Subcutaneous abdominal adipose tissue (tissue), 5 donors: ENCODE data around the gene TNFRSF4.

ENCODE experiments used
- H3K27ac ChIP-seq: one replicate; pipeline ENCODE4 v1.7.0; 2013; ENCODE audit warnings: low read depth, mild to moderate bottlenecking, inconsistent platforms, low read length, moderate library complexity
- H3K27me3 ChIP-seq, 5 donors: one replicate each; pipeline ENCODE4 v1.7.0; 2013; ENCODE audit warnings: low read length in 5 of 5, inconsistent platforms in 1 of 5; ENCODE audit not compliant: control insufficient read depth in 5 of 5, insufficient read depth in 4 of 5
- H3K36me3 ChIP-seq, 5 donors: one replicate each; pipeline ENCODE4 v1.7.0; 2013; ENCODE audit warnings: low read length in 5 of 5; ENCODE audit not compliant: control insufficient read depth in 5 of 5, insufficient read depth in 5 of 5
- H3K4me1 ChIP-seq, 5 donors: one replicate each; pipeline ENCODE4 v1.7.0; 2013; ENCODE audit warnings: low read length in 5 of 5, mild to moderate bottlenecking in 3 of 5, moderate library complexity in 1 of 5; ENCODE audit not compliant: control insufficient read depth in 5 of 5, insufficient read depth in 5 of 5
- H3K4me3 ChIP-seq, 5 donors: one replicate each; pipeline ENCODE4 v1.7.0; 2013; ENCODE audit warnings: low read length in 5 of 5, low read depth in 1 of 5
- H3K9ac ChIP-seq, 5 donors: one replicate each; pipeline ENCODE4 v1.7.0; 2013; ENCODE audit warnings: low read length in 5 of 5, mild to moderate bottlenecking in 4 of 5, moderate library complexity in 3 of 5
- H3K9me3 ChIP-seq, 5 donors: one replicate each; pipeline ENCODE4 v1.7.0; 2013; ENCODE audit warnings: low read length in 5 of 5; ENCODE audit not compliant: control insufficient read depth in 5 of 5
- donor health status: healthy.
- donor health status: healthy.
- donor health status: healthy.
- donor health status: healthy.
- donor health status: healthy.

The TNFRSF4 gene

GRCh38 chr1:1203561-1204424 lies 10.2 kb downstream of the TNFRSF4 start:
- H3K9me3 ChIP-seq: no peaks in the 10 kb centered on the region
- H3K4me1 ChIP-seq: peaks cover 0 to 37% (median 28%) of the 10 kb centered on the region in 5 donors
- H3K4me3 ChIP-seq: no peak overlapping the region
- no peak overlapping the region for H3K27ac ChIP-seq
- H3K36me3 ChIP-seq: no peaks in the 10 kb centered on the region
- no peak overlapping the region for H3K9ac ChIP-seq
- peaks cover 28 to 42% (median 38%) of the 10 kb centered on the region in 5 donors for H3K27me3 ChIP-seq

- peaks cover 0 to 30% (median 20%) of the 10 kb centered on the region in 5 donors for H3K4me1 ChIP-seq
- H3K36me3 ChIP-seq: no peaks in the 10 kb centered on the region
- no peak overlapping the region for H3K9ac ChIP-seq
- H3K27me3 ChIP-seq: peaks cover 26 to 42% (median 38%) of the 10 kb centered on the region in 5 donors
- H3K4me3 ChIP-seq: no peak overlapping the region
- no peaks in the 10 kb centered on the region for H3K9me3 ChIP-seq
- no peak overlapping the region for H3K27ac ChIP-seq
Observed at GRCh38 chr1:1202831-1203560, 11.0 kb downstream of the TNFRSF4 start.

- peaks cover 0 to 5% (median 0%) of the 10 kb centered on the region in 5 donors for H3K9me3 ChIP-seq
- H3K27ac ChIP-seq: no peak overlapping the region
- peaks cover 0 to 19% (median 7%) of the 10 kb centered on the region in 5 donors for H3K4me1 ChIP-seq
- H3K27me3 ChIP-seq: peaks cover 17 to 32% (median 26%) of the 10 kb centered on the region in 5 donors
- H3K36me3 ChIP-seq: no peaks in the 10 kb centered on the region
- H3K9ac ChIP-seq: peak overlapping the region in 1 of 5 donors; percentile 14
- peak overlapping the region in 2 of 5 donors; percentile 44 to 45 for H3K4me3 ChIP-seq
Observed at GRCh38 chr1:1200876-1201810, 12.8 kb downstream of the TNFRSF4 start.

GRCh38 chr1:1199961-1200875 lies 13.7 kb downstream of the TNFRSF4 start:
- peak overlapping the region in 1 of 5 donors; percentile 14 for H3K9ac ChIP-seq
- H3K4me1 ChIP-seq: peaks cover 0 to 12% (median 0%) of the 10 kb centered on the region in 5 donors
- H3K9me3 ChIP-seq: peaks cover 0 to 5% (median 2%) of the 10 kb centered on the region in 5 donors
- no peak overlapping the region for H3K27ac ChIP-seq
- no peaks in the 10 kb centered on the region for H3K36me3 ChIP-seq
- peaks cover 9 to 24% (median 16%) of the 10 kb centered on the region in 5 donors for H3K27me3 ChIP-seq
- peak overlapping the region in 2 of 5 donors; percentile 44 to 45 for H3K4me3 ChIP-seq

GRCh38 chr1:1199141-1199960 lies 14.6 kb downstream of the TNFRSF4 start:
- Histone ChIP-seq H3K9ac (no peak overlapping the region), H3K27me3 (peaks cover 7 to 18% (median 11%) of the 10 kb centered on the region in 5 donors), H3K9me3 (peaks cover 2 to 10% (median 9%) of the 10 kb centered on the region in 5 donors), H3K27ac (no peak overlapping the region), H3K4me3 (no peak overlapping the region), H3K4me1 (peaks cover 0 to 12% (median 0%) of the 10 kb centered on the region in 5 donors), H3K36me3 (no peaks in the 10 kb centered on the region)

GRCh38 chr1:1198423-1199140 lies 15.4 kb downstream of the TNFRSF4 start:
- Histone ChIP-seq H3K9me3 (peaks cover 2 to 13% (median 11%) of the 10 kb centered on the region in 5 donors), H3K27me3 (peaks cover 3 to 15% (median 7%) of the 10 kb centered on the region in 5 donors), H3K4me3 (no peak overlapping the region), H3K36me3 (no peaks in the 10 kb centered on the region), H3K4me1 (peaks cover 0 to 12% (median 0%) of the 10 kb centered on the region in 5 donors), H3K27ac (no peak overlapping the region), H3K9ac (no peak overlapping the region)

GRCh38 chr1:1197551-1198422 lies 16.2 kb downstream of the TNFRSF4 start:
- H3K27ac ChIP-seq: no peak overlapping the region
- peaks cover 0 to 12% (median 0%) of the 10 kb centered on the region in 5 donors for H3K4me1 ChIP-seq
- H3K27me3 ChIP-seq: peaks cover 2 to 11% (median 3%) of the 10 kb centered on the region in 5 donors
- peaks cover 2 to 13% (median 11%) of the 10 kb centered on the region in 5 donors for H3K9me3 ChIP-seq
- H3K36me3 ChIP-seq: no peaks in the 10 kb centered on the region
- no peak overlapping the region for H3K9ac ChIP-seq
- no peak overlapping the region for H3K4me3 ChIP-seq
